ENCODE measurements around the gene DRAM1.

DNA sequence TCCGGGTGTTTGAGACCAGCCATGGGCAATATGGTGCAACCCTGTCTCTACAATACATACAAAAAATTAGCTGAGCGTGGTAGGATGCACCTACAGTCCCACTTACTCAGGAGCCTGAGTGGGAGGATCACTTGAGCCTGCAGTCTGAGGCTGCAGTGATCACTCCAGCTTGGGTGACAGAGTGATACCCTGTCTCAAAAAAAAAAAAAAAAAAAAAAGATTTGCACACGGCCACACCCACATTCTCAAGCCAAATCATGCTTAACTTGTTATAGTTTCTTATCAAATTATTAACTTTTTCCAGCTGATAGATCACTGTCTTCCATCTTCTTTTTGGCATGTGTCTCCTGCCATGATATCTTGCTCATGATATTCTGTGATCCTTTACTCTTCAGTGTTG, 6.8 kb downstream of the DRAM1 start:
- TF ChIP-seq, protein P1, sequence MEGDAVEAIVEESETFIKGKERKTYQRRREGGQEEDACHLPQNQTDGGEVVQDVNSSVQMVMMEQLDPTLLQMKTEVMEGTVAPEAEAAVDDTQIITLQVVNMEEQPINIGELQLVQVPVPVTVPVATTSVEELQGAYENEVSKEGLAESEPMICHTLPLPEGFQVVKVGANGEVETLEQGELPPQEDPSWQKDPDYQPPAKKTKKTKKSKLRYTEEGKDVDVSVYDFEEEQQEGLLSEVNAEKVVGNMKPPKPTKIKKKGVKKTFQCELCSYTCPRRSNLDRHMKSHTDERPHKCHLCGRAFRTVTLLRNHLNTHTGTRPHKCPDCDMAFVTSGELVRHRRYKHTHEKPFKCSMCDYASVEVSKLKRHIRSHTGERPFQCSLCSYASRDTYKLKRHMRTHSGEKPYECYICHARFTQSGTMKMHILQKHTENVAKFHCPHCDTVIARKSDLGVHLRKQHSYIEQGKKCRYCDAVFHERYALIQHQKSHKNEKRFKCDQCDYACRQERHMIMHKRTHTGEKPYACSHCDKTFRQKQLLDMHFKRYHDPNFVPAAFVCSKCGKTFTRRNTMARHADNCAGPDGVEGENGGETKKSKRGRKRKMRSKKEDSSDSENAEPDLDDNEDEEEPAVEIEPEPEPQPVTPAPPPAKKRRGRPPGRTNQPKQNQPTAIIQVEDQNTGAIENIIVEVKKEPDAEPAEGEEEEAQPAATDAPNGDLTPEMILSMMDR (conservative IDR thresholded peaks at IDR 0.05 in 1 of 2, IDR thresholded peaks at IDR 0.05 in 1 of 2; ENCODE audit: extremely low read depth in 1 of 2, insufficient read depth in 1 of 2, low read depth in 1 of 2, low read length in 2 of 2) = no peak
- TF ChIP-seq EZH2 (IDR thresholded peaks at IDR 0.05; ENCODE audit: borderline replicate concordance, low read length) = no peak
